Brain microvascular endothelial cell (primary cell): ENCODE data around the gene CDK4.
"Not testable (repeated sequence)": the region's sequence is repeated elsewhere in the genome, so short reads cannot be mapped to it uniquely, and the experiment has no call there.

Experiments used
- DNase-seq: peaks from one replicate; pipeline ENCODE4 v3.0.0-alpha.2; 2020
- H3K27ac ChIP-seq: fragments of 250-450 bp; sonication (Bioruptor Pico); 2 replicates; pipeline ENCODE4 v1.5.1; 2020; ENCODE audit warnings: mild to moderate bottlenecking, moderate library complexity
- H3K27me3 ChIP-seq: fragments of 250-450 bp; sonication (Bioruptor Pico); replicated peaks from 2 replicates; pipeline ENCODE4 v1.5.1; 2020; ENCODE audit warnings: mild to moderate bottlenecking
- H3K36me3 ChIP-seq: fragments of 250-450 bp; sonication (Bioruptor Pico); replicated peaks from 2 replicates; pipeline ENCODE4 v1.5.1; 2020; ENCODE audit warnings: mild to moderate bottlenecking
- H3K4me3 ChIP-seq: 2 replicates; pipeline ENCODE4 v1.5.1; 2011; ENCODE audit warnings: low read depth, mild to moderate bottlenecking, control low read depth, low read length, moderate library complexity
- CTCF ChIP-seq: IDR thresholded peaks from 2 replicates; pipeline ENCODE4 v1.5.1; 2011; ENCODE audit warnings: low read depth, mild to moderate bottlenecking, moderate library complexity, low read length, control low read depth, inconsistent platforms; ENCODE audit errors: missing control alignments
- in situ Hi-C: cut with HindIII; loops from 2 replicates; pipeline ENCODE4 v1.10.0; 2017; ENCODE audit warnings: low sequenced_read_pairs, low pct_ligation_motif_present

The CDK4 gene

GRCh38 chr12:57776247-57776587 is 24.1 kb upstream of the CDK4 start:
- no peak for DNase-seq
- Histone ChIP-seq H3K27ac (no peak overlapping the region), H3K36me3 (no peaks in the 10 kb centered on the region), H3K4me3 (no peak overlapping the region), H3K27me3 (no peaks in the 10 kb centered on the region)
- no peak for TF ChIP-seq CTCF
- in situ Hi-C loops: no loop called here

GRCh38 chr12:57775563-57776246 is 23.6 kb upstream of the CDK4 start:
- in situ Hi-C loops: no loop called here
- DNase-seq: no peak
- peaks cover under 1% of the 10 kb centered on the region for H3K36me3 ChIP-seq
- no peaks in the 10 kb centered on the region for H3K27me3 ChIP-seq
- no peak overlapping the region for H3K27ac ChIP-seq
- H3K4me3 ChIP-seq: no peak overlapping the region
- TF ChIP-seq CTCF: no peak

GRCh38 chr12:57775044-57775443 is 22.9 kb upstream of the CDK4 start:
- H3K36me3 ChIP-seq: peaks cover 4% of the 10 kb centered on the region
- in situ Hi-C loops: no loop called here
- TF ChIP-seq CTCF: no peak

GRCh38 chr12:57774634-57775033 is 22.5 kb upstream of the CDK4 start:
- H3K36me3 ChIP-seq, DNase-seq, in situ Hi-C loops, H3K4me3 ChIP-seq, H3K27me3 ChIP-seq, H3K27ac ChIP-seq: not testable (repeated sequence)

More at GRCh38 chr12:57775044-57775443, 22.9 kb upstream of the CDK4 start:
- Histone ChIP-seq H3K27ac (no peak overlapping the region), H3K4me3 (no peak overlapping the region), H3K27me3 (no peaks in the 10 kb centered on the region)
- no peak for DNase-seq

GRCh38 chr12:57772429-57773322 is 20.6 kb upstream of the CDK4 start, which contains the start of gene EEF1AKMT3:
Gene EEF1AKMT3 (plus strand): TSS chr12:57772614. CDS start chr12:57772725, 111 bp downstream.
- in situ Hi-C loops: no loop called here
- peak; percentile 33 for DNase-seq
- Histone ChIP-seq H3K4me3 (peak within 1 kb of the TSS; percentile 97), H3K27ac (peak within 1 kb of the TSS; percentile 91), H3K27me3 (no peaks in the 10 kb centered on the region), H3K36me3 (peaks cover 10% of the 10 kb centered on the region)
- no peak for TF ChIP-seq CTCF

- peaks cover 10% of the 10 kb centered on the region for H3K36me3 ChIP-seq
- no peaks in the 10 kb centered on the region for H3K27me3 ChIP-seq
- in situ Hi-C loops: no loop called here
- peak within 1 kb of the TSS; percentile 91 for H3K27ac ChIP-seq
- peak within 1 kb of the TSS; percentile 97 for H3K4me3 ChIP-seq
- peak; percentile 98 for DNase-seq
- TF ChIP-seq CTCF: no peak
Measured at GRCh38 chr12:57771873-57772428, 19.8 kb upstream of the CDK4 start, which contains the start of gene METTL1. Gene METTL1 (minus strand): TSS chr12:57772105. CDS start chr12:57772083, 22 bp downstream.
